AG04450 (cell line): ENCODE results near the gene LHCGR. TPM values are rescaled to one million over a fixed set of nuclear protein-coding genes. Genes with fewer than 3 reads are reported as not detected.

Experiments
- CTCF ChIA-PET: fragments of 300-600, 350-600 bp; formaldehyde crosslinking; extraction: SDS; loops from one replicate; lab custom pipeline; 2022; ENCODE audit warnings: antibody characterized with exemption, inconsistent platforms; lab: Charles Lee
- POLR2A ChIA-PET: fragments of 350-600 bp; formaldehyde crosslinking; extraction: SDS; loops from one replicate; lab custom pipeline; 2021; ENCODE audit warnings: antibody characterized with exemption, inconsistent platforms; lab: Yijun Ruan, JAX
- DNase-seq: peaks from one replicate; pipeline ENCODE4 v3.0.0-alpha.2; 2011; ENCODE audit warnings: low read depth, low spot score
- H3K27ac ChIP-seq: one replicate; pipeline ENCODE4 v1.5.1; 2012; ENCODE audit warnings: low read depth, low read length, control low read depth
- H3K27me3 ChIP-seq: one replicate; pipeline ENCODE4 v1.6.0; 2012; ENCODE audit warnings: low read length; ENCODE audit not compliant: control insufficient read depth, insufficient read depth
- H3K4me3 ChIP-seq: 2 replicates; pipeline ENCODE4 v1.5.1; 2011; ENCODE audit warnings: mild to moderate bottlenecking, low read depth, low read length, control low read depth
- H3K9me3 ChIP-seq: 2 replicates; pipeline ENCODE4 v1.5.1; 2012; ENCODE audit warnings: low read length; ENCODE audit not compliant: control insufficient read depth, insufficient read depth
- polyA plus RNA-seq: library from polyadenylated mRNA; depleted of rRNA; stranded (reverse); fragments of >200 nt; gene quantifications from 2 replicates; pipeline ENCODE4 v1.2.3, GENCODE V29; 2011
- TF ChIP-seq, protein P1 (sequence below): IDR thresholded peaks from 2 replicates; pipeline ENCODE4 v1.5.1; 2011; ENCODE audit warnings: low read depth, low read length, control low read depth, inconsistent platforms

LHCGR gene
- polyA plus RNA-seq, 1 experiment, result 3.8 TPM

DNA sequence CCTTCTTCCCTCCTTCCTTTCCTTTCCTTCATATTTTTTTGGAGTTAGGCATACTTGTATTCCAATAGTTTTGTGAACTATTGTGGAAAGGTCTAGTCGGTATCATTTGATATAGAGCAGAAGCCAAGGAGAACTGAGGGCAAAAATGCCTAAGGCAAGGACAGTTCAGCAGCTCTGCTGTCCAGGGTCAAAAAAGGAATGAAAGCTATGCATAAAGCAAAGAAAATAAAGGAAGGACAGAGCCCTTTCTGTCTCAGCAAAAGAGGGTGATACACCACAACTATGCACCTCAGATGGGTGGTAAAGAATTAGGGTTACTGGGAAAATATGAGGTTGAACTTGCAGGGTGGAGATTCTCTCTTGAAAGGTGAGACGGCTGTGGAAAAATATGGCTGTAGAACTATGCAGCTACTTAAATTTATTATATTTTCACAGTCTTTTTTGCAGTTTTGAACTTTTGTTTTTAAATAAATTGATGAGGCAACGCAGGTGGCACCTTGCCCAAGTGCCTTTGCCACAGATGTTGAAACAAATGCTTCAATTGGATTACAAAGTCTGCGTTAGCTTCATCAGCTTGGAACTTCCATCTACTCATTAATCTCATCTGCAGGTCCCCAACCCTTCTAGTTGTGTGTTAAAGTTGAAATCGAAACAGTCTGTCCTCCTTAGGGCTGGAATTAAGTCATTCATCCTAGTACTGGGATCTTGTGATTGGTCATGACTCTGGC, 20.8 kb downstream of the LHCGR start:
- CTCF ChIA-PET, result no interaction called here
- DNase-seq, result no peak
- TF ChIP-seq, protein P1, sequence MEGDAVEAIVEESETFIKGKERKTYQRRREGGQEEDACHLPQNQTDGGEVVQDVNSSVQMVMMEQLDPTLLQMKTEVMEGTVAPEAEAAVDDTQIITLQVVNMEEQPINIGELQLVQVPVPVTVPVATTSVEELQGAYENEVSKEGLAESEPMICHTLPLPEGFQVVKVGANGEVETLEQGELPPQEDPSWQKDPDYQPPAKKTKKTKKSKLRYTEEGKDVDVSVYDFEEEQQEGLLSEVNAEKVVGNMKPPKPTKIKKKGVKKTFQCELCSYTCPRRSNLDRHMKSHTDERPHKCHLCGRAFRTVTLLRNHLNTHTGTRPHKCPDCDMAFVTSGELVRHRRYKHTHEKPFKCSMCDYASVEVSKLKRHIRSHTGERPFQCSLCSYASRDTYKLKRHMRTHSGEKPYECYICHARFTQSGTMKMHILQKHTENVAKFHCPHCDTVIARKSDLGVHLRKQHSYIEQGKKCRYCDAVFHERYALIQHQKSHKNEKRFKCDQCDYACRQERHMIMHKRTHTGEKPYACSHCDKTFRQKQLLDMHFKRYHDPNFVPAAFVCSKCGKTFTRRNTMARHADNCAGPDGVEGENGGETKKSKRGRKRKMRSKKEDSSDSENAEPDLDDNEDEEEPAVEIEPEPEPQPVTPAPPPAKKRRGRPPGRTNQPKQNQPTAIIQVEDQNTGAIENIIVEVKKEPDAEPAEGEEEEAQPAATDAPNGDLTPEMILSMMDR, result no peak
- POLR2A ChIA-PET, result no interaction called here
- Histone ChIP-seq H3K27me3 (no peaks in the 10 kb centered on the region), H3K4me3 (no peak overlapping the region), H3K9me3 (no peaks in the 10 kb centered on the region; the same call in 1 of the 2 replicates), H3K27ac (no peak overlapping the region)

DNA sequence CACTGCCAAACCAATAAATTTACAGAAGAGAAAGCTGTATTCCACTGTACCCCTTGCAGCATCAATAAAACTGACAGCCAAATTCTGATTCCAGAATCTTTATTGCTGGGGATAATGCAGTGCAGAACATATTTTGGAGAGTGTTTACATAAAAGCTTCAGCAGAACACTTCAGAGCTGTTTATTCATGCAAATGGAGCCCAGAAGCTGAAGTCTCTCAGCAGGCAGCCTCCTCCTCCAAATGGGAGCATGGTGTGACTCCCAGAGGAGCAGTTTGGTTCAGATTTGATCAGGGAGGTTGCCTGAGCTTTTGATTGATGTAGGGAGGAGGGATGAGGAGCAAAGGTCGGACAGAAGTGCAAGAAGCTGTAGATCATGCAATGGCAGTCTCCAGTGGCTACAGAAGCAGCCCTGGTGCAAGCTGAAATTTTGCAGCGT, 22.4 kb downstream of the LHCGR start:
- POLR2A ChIA-PET, result interaction anchor here (0.6 to 0.7 kb wide), 2 partner anchors 15 to 39 kb away, joined by 3 to 12 read pairs; no protein-coding TSS in a partner anchor
- DNase-seq, result no peak
- CTCF ChIA-PET, result no interaction called here
- H3K27ac ChIP-seq, result no peak overlapping the region
- no peaks in the 10 kb centered on the region for H3K9me3 ChIP-seq
- TF ChIP-seq, protein P1, result no peak
- H3K27me3 ChIP-seq, result no peaks in the 10 kb centered on the region
- H3K4me3 ChIP-seq, result no peak overlapping the region

DNA sequence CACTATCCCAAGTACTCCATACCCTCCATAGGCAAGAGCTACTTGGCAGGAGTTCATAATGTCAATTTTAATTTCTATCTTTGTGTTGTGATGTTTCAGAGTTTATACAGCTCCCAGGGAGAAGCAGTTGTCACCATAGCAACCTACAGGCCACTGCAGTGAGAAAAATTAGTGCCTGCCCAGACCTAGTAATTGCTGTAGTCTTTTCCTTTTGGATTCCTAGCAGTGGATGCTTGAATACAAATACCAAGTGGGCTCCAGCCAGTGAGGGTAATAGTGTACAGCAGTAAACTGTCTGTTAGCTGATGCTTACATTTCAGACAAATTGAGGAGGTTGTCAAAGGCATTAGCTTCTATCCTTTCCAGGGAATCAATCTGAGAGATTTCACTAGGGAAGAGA, 26.7 kb downstream of the LHCGR start:
- H3K9me3 ChIP-seq, result no peaks in the 10 kb centered on the region
- DNase-seq, result no peak
- H3K4me3 ChIP-seq, result no peak overlapping the region
- POLR2A ChIA-PET, result no interaction called here
- CTCF ChIA-PET, result interaction anchor here (0.8 kb wide), 1 partner anchor 215 kb away, joined by 4 read pairs; no protein-coding TSS in a partner anchor
- H3K27ac ChIP-seq, result no peak overlapping the region
- H3K27me3 ChIP-seq, result no peaks in the 10 kb centered on the region
- TF ChIP-seq, protein P1, result no peak

DNA sequence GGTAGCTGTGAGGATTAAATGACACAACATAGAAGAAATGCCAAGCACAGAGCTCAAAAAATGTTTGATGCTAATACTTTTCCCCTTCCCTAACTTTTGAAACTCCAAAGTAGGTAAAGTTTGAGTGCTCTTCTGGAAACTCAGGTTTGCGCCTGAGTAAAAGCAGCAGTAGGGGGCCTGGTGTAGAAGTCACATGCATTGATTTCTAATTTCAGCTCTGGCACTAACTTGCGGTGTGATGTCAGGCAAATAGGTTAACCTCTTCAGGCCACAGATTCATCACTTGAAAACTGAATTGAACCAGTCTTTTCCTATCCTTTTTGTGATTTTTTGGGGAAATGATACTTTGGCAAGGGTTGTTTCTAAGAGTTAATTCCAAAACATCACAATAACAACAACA, 27.2 kb downstream of the LHCGR start:
- DNase-seq, result no peak
- ChIA-PET POLR2A (no interaction called here), CTCF (interaction anchor here (0.8 kb wide), 1 partner anchor 216 kb away, joined by 4 read pairs; no protein-coding TSS in a partner anchor)
- Histone ChIP-seq H3K4me3 (no peak overlapping the region), H3K9me3 (no peaks in the 10 kb centered on the region), H3K27ac (no peak overlapping the region), H3K27me3 (no peaks in the 10 kb centered on the region)
- TF ChIP-seq, protein P1, result no peak

DNA sequence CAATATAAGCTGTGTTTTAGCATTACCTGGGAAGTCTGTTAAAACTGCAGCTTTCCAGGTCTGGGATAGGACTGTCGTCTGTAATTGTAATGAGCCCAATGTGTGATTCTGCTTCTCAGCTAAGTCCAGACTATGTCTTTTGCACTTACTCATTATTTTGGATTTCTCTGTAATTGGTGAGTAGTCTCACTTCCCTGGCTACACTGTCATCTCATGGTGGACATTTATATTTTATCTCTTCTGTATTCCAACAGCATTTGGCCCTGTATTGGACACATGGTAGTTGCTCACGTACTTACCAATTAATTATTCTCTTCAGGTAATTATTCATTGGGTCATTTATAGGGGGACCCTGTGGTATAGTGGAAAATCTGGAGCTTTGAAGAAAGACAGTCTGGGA, 28.0 kb downstream of the LHCGR start:
- H3K27me3 ChIP-seq, result no peaks in the 10 kb centered on the region
- H3K27ac ChIP-seq, result no peak overlapping the region
- TF ChIP-seq, protein P1, result no peak
- no peaks in the 10 kb centered on the region for H3K9me3 ChIP-seq
- no peak for DNase-seq
- CTCF ChIA-PET, result no interaction called here
- no peak overlapping the region for H3K4me3 ChIP-seq
- POLR2A ChIA-PET, result no interaction called here
